H9 (cell line): ENCODE results near the gene SMARCE1. TPM values are rescaled to one million over a fixed set of nuclear protein-coding genes. Genes with fewer than 3 reads are reported as not detected.

Experiments used
- DNase-seq: peaks from one replicate; pipeline ENCODE4 v3.0.0-alpha.2; 2017
- H2AFZ ChIP-seq: one replicate; pipeline ENCODE4 v1.6.1; 2013; ENCODE audit warnings: mild to moderate bottlenecking, low read length, control low read depth, moderate library complexity
- H2AK5ac ChIP-seq: 2 replicates; pipeline ENCODE4 v1.6.1; 2013; ENCODE audit warnings: low read length, control low read depth, mixed read lengths; ENCODE audit not compliant: insufficient read length
- H2BK120ac ChIP-seq: one replicate; pipeline ENCODE4 v1.6.1; 2013; ENCODE audit warnings: low read depth, mild to moderate bottlenecking, low read length, control low read depth, inconsistent platforms; ENCODE audit not compliant: poor library complexity, severe bottlenecking
- H2BK12ac ChIP-seq: 2 replicates; pipeline ENCODE4 v1.6.1; 2013; ENCODE audit warnings: low read length, control low read depth, mixed read lengths, low read depth; ENCODE audit not compliant: insufficient read length
- H2BK15ac ChIP-seq: 2 replicates; pipeline ENCODE4 v1.6.1; 2013; ENCODE audit warnings: low read depth, low read length, control low read depth
- H2BK20ac ChIP-seq: one replicate; pipeline ENCODE4 v1.6.1; 2013; ENCODE audit warnings: low read depth, mild to moderate bottlenecking, low read length, control low read depth, inconsistent platforms; ENCODE audit not compliant: poor library complexity, severe bottlenecking
- H2BK5ac ChIP-seq: 2 replicates; pipeline ENCODE4 v1.6.1; 2013; ENCODE audit warnings: low read length, control low read depth, mixed read lengths; ENCODE audit not compliant: insufficient read length
- H3K14ac ChIP-seq: 2 replicates; pipeline ENCODE4 v1.6.1; 2013; ENCODE audit warnings: low read length, control low read depth; ENCODE audit not compliant: insufficient read depth
- H3K18ac ChIP-seq: 2 replicates; pipeline ENCODE4 v1.6.1; 2013; ENCODE audit warnings: low read depth, mild to moderate bottlenecking, mixed read lengths, low read length, control low read depth; ENCODE audit not compliant: insufficient read length
- H3K23ac ChIP-seq: 2 replicates; pipeline ENCODE4 v1.6.1; 2013; ENCODE audit warnings: low read length, control low read depth, mixed read lengths, low read depth; ENCODE audit not compliant: insufficient read length
- H3K23me2 ChIP-seq: 2 replicates; pipeline ENCODE4 v1.6.1; 2013; ENCODE audit warnings: low read depth, mild to moderate bottlenecking, mixed read lengths, low read length, control low read depth; ENCODE audit not compliant: insufficient read length, poor library complexity, severe bottlenecking
- H3K27ac ChIP-seq: 2 replicates; pipeline ENCODE4 v1.5.1; 2013; ENCODE audit warnings: low read length, control low read depth, mixed read lengths, low read depth; ENCODE audit not compliant: insufficient read length
- H3K27me3 ChIP-seq: 2 replicates; pipeline ENCODE4 v1.6.1; 2013; ENCODE audit warnings: low read length, control low read depth, inconsistent platforms; ENCODE audit not compliant: insufficient read depth
- H3K4ac ChIP-seq: 2 replicates; pipeline ENCODE4 v1.6.1; 2013; ENCODE audit warnings: low read depth, mild to moderate bottlenecking, control low read depth, inconsistent platforms, low read length, moderate library complexity
- H3K4me1 ChIP-seq: 2 replicates; pipeline ENCODE4 v1.6.1; 2013; ENCODE audit warnings: low read length, control low read depth, inconsistent platforms; ENCODE audit not compliant: insufficient read depth
- H3K4me2 ChIP-seq: 2 replicates; pipeline ENCODE4 v1.6.1; 2013; ENCODE audit warnings: low read length, control low read depth, mixed read lengths; ENCODE audit not compliant: insufficient read length, insufficient read depth
- H3K56ac ChIP-seq: 2 replicates; pipeline ENCODE4 v1.6.1; 2013; ENCODE audit warnings: low read depth, mild to moderate bottlenecking, mixed read lengths, low read length, control low read depth; ENCODE audit not compliant: insufficient read length
- H3K79me1 ChIP-seq: 2 replicates; pipeline ENCODE4 v1.6.1; 2013; ENCODE audit warnings: low read depth, mild to moderate bottlenecking, moderate library complexity, low read length, control low read depth, inconsistent platforms; ENCODE audit not compliant: insufficient read depth, poor library complexity, severe bottlenecking
- H3K79me2 ChIP-seq: 2 replicates; pipeline ENCODE4 v1.6.1; 2013; ENCODE audit warnings: low read length, control low read depth, inconsistent platforms; ENCODE audit not compliant: insufficient read depth
- H3K9ac ChIP-seq: 2 replicates; pipeline ENCODE4 v1.6.1; 2013; ENCODE audit warnings: low read length, control low read depth, mixed read lengths; ENCODE audit not compliant: insufficient read length; ENCODE audit errors: extremely low read depth
- H3K9me3 ChIP-seq: one replicate; pipeline ENCODE4 v1.6.1; 2013; ENCODE audit warnings: low read depth, low read length, inconsistent platforms; ENCODE audit not compliant: control insufficient read depth
- H3T11ph ChIP-seq: one replicate; pipeline ENCODE4 v1.6.1; 2013; ENCODE audit warnings: mild to moderate bottlenecking, low read length, control low read depth, inconsistent platforms
- H4K20me1 ChIP-seq: one replicate; pipeline ENCODE4 v1.6.1; 2013; ENCODE audit not compliant: control insufficient read depth, insufficient read length, insufficient read depth
- H4K5ac ChIP-seq: 2 replicates; pipeline ENCODE4 v1.6.1; 2013; ENCODE audit warnings: low read depth, mild to moderate bottlenecking, mixed read lengths, low read length, control low read depth; ENCODE audit not compliant: insufficient read length
- H4K8ac ChIP-seq: replicated peaks from 2 replicates; pipeline ENCODE4 v1.6.1; 2013; ENCODE audit warnings: low read length, control low read depth, mixed read lengths, low read depth; ENCODE audit not compliant: insufficient read length
- H4K91ac ChIP-seq: 2 replicates; pipeline ENCODE4 v1.6.1; 2013; ENCODE audit warnings: low read depth, mild to moderate bottlenecking, moderate library complexity, mixed read lengths, low read length, control low read depth; ENCODE audit not compliant: insufficient read length
- H3K27ac Mint-ChIP-seq, 3 experiments: 2 replicates in 2 of 3; 3 replicates in 1 of 3; pipeline ENCODE4 v1.8.0; 2020 to 2021; ENCODE audit warnings: mixed read lengths in 3 of 3, mild to moderate bottlenecking in 1 of 3, moderate library complexity in 1 of 3
- H3K27me3 Mint-ChIP-seq: 2 replicates; pipeline ENCODE4 v1.8.0; 2021; ENCODE audit warnings: low read depth, mild to moderate bottlenecking, moderate library complexity, mixed read lengths
- H3K36me3 Mint-ChIP-seq, 3 experiments: 2 replicates in 2 of 3; 3 replicates in 1 of 3; pipeline ENCODE4 v1.8.0; 2020 to 2021; ENCODE audit warnings: low read depth in 3 of 3, mixed read lengths in 3 of 3; ENCODE audit not compliant: insufficient read depth in 1 of 3
- H3K4me1 Mint-ChIP-seq, 2 experiments: 2 replicates each; pipeline ENCODE4 v1.8.0; 2020; ENCODE audit warnings: mixed read lengths in 2 of 2
- H3K4me3 Mint-ChIP-seq, 2 experiments: 2 replicates in 1 of 2; 3 replicates in 1 of 2; pipeline ENCODE4 v1.8.0; 2020 to 2021; ENCODE audit warnings: mild to moderate bottlenecking in 2 of 2, mixed read lengths in 2 of 2, moderate library complexity in 1 of 2
- H3K9me3 Mint-ChIP-seq, 2 experiments: 2 replicates in 1 of 2; 3 replicates in 1 of 2; pipeline ENCODE4 v1.8.0; 2020; ENCODE audit warnings: mild to moderate bottlenecking in 2 of 2, mixed read lengths in 2 of 2, moderate library complexity in 1 of 2
- CTCF ChIP-seq: fragments of 200-600 bp; sonication (generic); conservative IDR thresholded peaks from 3 replicates; pipeline ENCODE4 v1.8.0; 2021; ENCODE audit warnings: antibody characterized with exemption, mild to moderate bottlenecking
- whole genome bisulfite sequencing: extraction: QIAGEN DNeasy Blood & Tissue Kit; methylation state at CpG from one replicate; pipeline ENCODE4 v1.1.7; 2013; ENCODE audit warnings: missing lambda C conversion rate, low lambda C conversion rate, mixed read lengths; ENCODE audit not compliant: insufficient read length; ENCODE audit errors: extremely low coverage; 5-methylcytosine and 5-hydroxymethylcytosine counted together
- total RNA-seq: library from RNA; stranded (reverse); gene quantifications from 2 replicates; pipeline ENCODE4 v1.2.1, GENCODE V29; 2021

The SMARCE1 gene
- total RNA-seq, 1 experiment from 2014 or later = 122 TPM

- H3K79me2 ChIP-seq = no peaks in the 10 kb centered on the region
- no peak overlapping the region for H2AK5ac ChIP-seq
- H2BK12ac ChIP-seq = no peak overlapping the region
- H3K4me3 Mint-ChIP-seq = no peak overlapping the region
- H3K14ac ChIP-seq = no peak overlapping the region
- H2BK20ac ChIP-seq = no peak overlapping the region
- no peaks in the 10 kb centered on the region for H3K79me1 ChIP-seq
- H4K5ac ChIP-seq = no peak overlapping the region
- H4K8ac ChIP-seq = no peak overlapping the region
- H3K9me3 Mint-ChIP-seq = no peaks in the 10 kb centered on the region
- no peak for TF ChIP-seq CTCF
- H4K20me1 ChIP-seq = no peaks in the 10 kb centered on the region
- no peaks in the 10 kb centered on the region for H3K9me3 ChIP-seq
- H3K4ac ChIP-seq = no peak overlapping the region
- no peak overlapping the region for H3K9ac ChIP-seq
- WGBS = no CpG with 5 or more reads among the region's 4 CpGs
- no peaks in the 10 kb centered on the region for H3K36me3 Mint-ChIP-seq
- H2BK15ac ChIP-seq = no peak overlapping the region
- H3K27ac ChIP-seq = no peak overlapping the region
- no peak overlapping the region for H4K91ac ChIP-seq
- H3K23me2 ChIP-seq = no peaks in the 10 kb centered on the region
- H3K27ac Mint-ChIP-seq = no peak overlapping the region
- H2BK120ac ChIP-seq = no peak overlapping the region
- no peaks in the 10 kb centered on the region for H3K27me3 ChIP-seq
- no peak for DNase-seq
- H2AFZ ChIP-seq = no peak overlapping the region
- no peak overlapping the region for H2BK5ac ChIP-seq
- H3K4me1 Mint-ChIP-seq = no peaks in the 10 kb centered on the region
- no peaks in the 10 kb centered on the region for H3K4me1 ChIP-seq
- no peak overlapping the region for H3K18ac ChIP-seq
- H3T11ph ChIP-seq = no peak overlapping the region
- no peak overlapping the region for H3K56ac ChIP-seq
- H3K23ac ChIP-seq = no peak overlapping the region
- peaks cover 19% of the 10 kb centered on the region for H3K27me3 Mint-ChIP-seq
- H3K4me2 ChIP-seq = no peak overlapping the region
Measured at GRCh38 chr17:40678902-40679522, 31.4 kb upstream of the SMARCE1 start.
